Stimulated activated CD8-positive, alpha-beta memory T cell treated with anti-CD3 and anti-CD28 coated beads, Interleukin-15, amount 100 ng/mL, for 4 hours (primary cell): ENCODE measurements around the gene CATSPERZ.
A peak's percentile ranks its signal among the peaks of the same experiment; 100 is the strongest.

Experiments used
- DNase-seq, 2 donors: peaks; one replicate each; pipeline ENCODE4 v3.0.0-alpha.2; 2020; ENCODE audit warnings: low read depth in 2 of 2

CATSPERZ gene

GRCh38 chr11:64263947-64264317 is 36.2 kb upstream of the CATSPERZ start:
- no peak for DNase-seq

GRCh38 chr11:64264371-64264852 is 35.7 kb upstream of the CATSPERZ start:
- no peak for DNase-seq

GRCh38 chr11:64265176-64266160 is 34.7 kb upstream of the CATSPERZ start:
- DNase-seq, result no peak

GRCh38 chr11:64266339-64266738 is 33.8 kb upstream of the CATSPERZ start:
- DNase-seq, result no peak

- no peak for DNase-seq
Observed at GRCh38 chr11:64267207-64267945, 32.8 kb upstream of the CATSPERZ start.

- DNase-seq, result no peak
Observed at GRCh38 chr11:64268025-64268892, 31.9 kb upstream of the CATSPERZ start.

GRCh38 chr11:64268893-64269539 is 31.1 kb upstream of the CATSPERZ start:
- no peak for DNase-seq

GRCh38 chr11:64269540-64270220 is 30.5 kb upstream of the CATSPERZ start:
- DNase-seq, result peak; percentile 96

- DNase-seq, result no peak
Observed at GRCh38 chr11:64275031-64275800, 24.9 kb upstream of the CATSPERZ start.

- DNase-seq, result no peak
Observed at GRCh38 chr11:64275841-64276240, 24.3 kb upstream of the CATSPERZ start.

GRCh38 chr11:64276653-64277431 is 23.3 kb upstream of the CATSPERZ start:
- no peak for DNase-seq

GRCh38 chr11:64278576-64279190 is 21.5 kb upstream of the CATSPERZ start:
- DNase-seq, result no peak

GRCh38 chr11:64281957-64282770 is 18.0 kb upstream of the CATSPERZ start:
- DNase-seq, result no peak

GRCh38 chr11:64283092-64283491 is 17.1 kb upstream of the CATSPERZ start:
- DNase-seq, result no peak

GRCh38 chr11:64284048-64284961 is 15.9 kb upstream of the CATSPERZ start, which contains the start of gene BAD:
Gene BAD (minus strand): TSS chr11:64284665. CDS start chr11:64284368, 297 bp downstream.
- peak; percentile 82 to 84 for DNase-seq
